GM23248 (cell line): ENCODE data around the gene TBATA. TPM values are rescaled to one million over a fixed set of nuclear protein-coding genes. Genes with fewer than 3 reads are reported as not detected.

ENCODE experiments used
- DNase-seq: peaks from one replicate; pipeline ENCODE4 v3.0.0-alpha.2; 2015
- H2AFZ ChIP-seq: fragments of 200-600 bp; sonication (generic); 2 replicates; pipeline ENCODE4 v1.6.1; 2016; ENCODE audit warnings: antibody characterized with exemption
- H3F3A ChIP-seq: fragments of 200-600 bp; sonication (generic); 2 replicates; pipeline ENCODE4 v1.6.1; 2016; ENCODE audit warnings: mild to moderate bottlenecking, antibody characterized with exemption, mixed run types; ENCODE audit not compliant: insufficient read depth
- H3K27ac ChIP-seq: fragments of 200-600 bp; sonication (generic); 2 replicates; pipeline ENCODE4 v1.5.1; 2016; ENCODE audit warnings: mild to moderate bottlenecking
- H3K27me3 ChIP-seq: fragments of 200-600 bp; sonication (generic); replicated peaks from 2 replicates; pipeline ENCODE4 v1.6.1; 2016; ENCODE audit warnings: mild to moderate bottlenecking; ENCODE audit not compliant: insufficient read depth
- H3K36me3 ChIP-seq: fragments of 200-600 bp; sonication (generic); 2 replicates; pipeline ENCODE4 v1.6.1; 2016; ENCODE audit warnings: low read depth, mild to moderate bottlenecking
- H3K4me1 ChIP-seq: fragments of 200-600 bp; sonication (generic); 2 replicates; pipeline ENCODE4 v1.6.1; 2016; ENCODE audit warnings: mild to moderate bottlenecking; ENCODE audit not compliant: insufficient read depth
- H3K4me2 ChIP-seq: fragments of 200-600 bp; sonication (generic); one replicate; pipeline ENCODE4 v1.6.1; 2016; ENCODE audit warnings: mild to moderate bottlenecking; ENCODE audit not compliant: unreplicated experiment
- H3K4me3 ChIP-seq: fragments of 200-600 bp; sonication (generic); 2 replicates; pipeline ENCODE4 v1.5.1; 2016; ENCODE audit warnings: mild to moderate bottlenecking
- H3K79me2 ChIP-seq: fragments of 200-600 bp; sonication (generic); 2 replicates; pipeline ENCODE4 v1.6.1; 2016; ENCODE audit warnings: mild to moderate bottlenecking; ENCODE audit not compliant: insufficient read depth
- H3K9ac ChIP-seq: fragments of 200-600 bp; sonication (generic); 2 replicates; pipeline ENCODE4 v1.6.1; 2016; ENCODE audit warnings: mild to moderate bottlenecking
- H3K9me2 ChIP-seq: fragments of 200-600 bp; sonication (generic); 2 replicates; pipeline ENCODE4 v1.6.1; 2016; ENCODE audit warnings: mixed run types, mild to moderate bottlenecking, moderate library complexity; ENCODE audit not compliant: insufficient read depth
- H3K9me3 ChIP-seq: fragments of 200-600 bp; sonication (generic); one replicate; pipeline ENCODE4 v1.6.1; 2017; ENCODE audit warnings: low read depth
- H4K20me1 ChIP-seq: fragments of 200-600 bp; sonication (generic); 2 replicates; pipeline ENCODE4 v1.6.0; 2016; ENCODE audit not compliant: insufficient read depth
- EZH2 ChIP-seq: fragments of 200-600 bp; sonication (generic); IDR thresholded peaks from 2 replicates; pipeline ENCODE4 v1.6.1; 2018; ENCODE audit warnings: antibody characterized with exemption, mild to moderate bottlenecking; ENCODE audit not compliant: insufficient read depth, poor library complexity, severe bottlenecking
- EZH2phosphoT487 ChIP-seq: fragments of 200-600 bp; sonication (generic); IDR thresholded peaks from 2 replicates; pipeline ENCODE4 v1.6.1; 2018; ENCODE audit warnings: antibody characterized with exemption, moderate library complexity, mild to moderate bottlenecking, low read depth; ENCODE audit not compliant: insufficient read depth
- WGBS, 2 experiments: methylation state at CpG; one replicate each; pipeline ENCODE4 v1.1.6; 2015 to 2017; ENCODE audit warnings: low lambda C conversion rate in 2 of 2, low coverage in 1 of 2; ENCODE audit errors: missing lambda C conversion rate in 2 of 2; 5-methylcytosine and 5-hydroxymethylcytosine counted together
- in situ Hi-C: fragments of 300-500 bp; cut with MboI; formaldehyde crosslinking; loops from 2 replicates; pipeline ENCODE4 v1.15.0; 2020
- polyA plus RNA-seq: library from polyadenylated mRNA; unstranded; fragments of >200 nt; fragmentation: Nextera tagmentation; extraction: Ambion mirVana; gene quantifications from 2 replicates; pipeline ENCODE4 v1.2.1, GENCODE V29; 2016
- total RNA-seq: library from RNA; depleted of rRNA; stranded (reverse); fragments of >200 nt; shearing (Covaris generic); gene quantifications from 2 replicates; pipeline ENCODE4 v1.2.3, GENCODE V29; 2014

Gene TBATA
- total and polyA plus RNA-seq, 2 experiments from 2014 or later = not detected

GRCh38 chr10:70832852-70833528, 47.8 kb upstream of the TBATA start:
- Histone ChIP-seq H4K20me1 (no peaks in the 10 kb centered on the region), H3K27me3 (no peaks in the 10 kb centered on the region), H3K4me3 (peak overlapping the region; percentile 46), H3K36me3 (no peaks in the 10 kb centered on the region), H3K79me2 (peaks cover 71% of the 10 kb centered on the region), H2AFZ (peak overlapping the region; percentile 10; the same call in 1 of the 2 replicates), H3K9ac (peak overlapping the region; percentile 65), H3K27ac (peak overlapping the region; percentile 91), H3K4me2 (peak overlapping the region; percentile 64), H3K9me2 (no peaks in the 10 kb centered on the region), H3F3A (peaks cover 56% of the 10 kb centered on the region), H3K4me1 (peaks cover 45% of the 10 kb centered on the region), H3K9me3 (no peaks in the 10 kb centered on the region)
- DNase-seq = peak; percentile 95
- in situ Hi-C loops = no loop called here
- WGBS, 2 experiments = 7 to 8% methylated on average over 3 of the region's 3 CpGs
- TF ChIP-seq EZH2 (no peak), EZH2phosphoT487 (0 out of 2 replicates have a peak, but pooled peaks have one; percentile 36)

GRCh38 chr10:70832221-70832620, 47.0 kb upstream of the TBATA start:
- Histone ChIP-seq H3F3A (peaks cover 56% of the 10 kb centered on the region), H3K4me2 (peak overlapping the region; percentile 63), H3K27ac (peak overlapping the region; percentile 91), H3K4me3 (no peak overlapping the region), H3K9me3 (no peaks in the 10 kb centered on the region), H3K4me1 (peaks cover 48% of the 10 kb centered on the region), H3K9me2 (no peaks in the 10 kb centered on the region), H3K27me3 (no peaks in the 10 kb centered on the region), H3K36me3 (no peaks in the 10 kb centered on the region), H3K79me2 (peaks cover 71% of the 10 kb centered on the region), H4K20me1 (no peaks in the 10 kb centered on the region), H2AFZ (no peak overlapping the region), H3K9ac (peak overlapping the region; percentile 60; the same call in 1 of the 2 replicates)
- in situ Hi-C loops = no loop called here
- 93 to 94% methylated on average over 3 of the region's 3 CpGs for WGBS, 2 experiments
- peak; percentile 14 for DNase-seq
- no peak for TF ChIP-seq EZH2
- TF ChIP-seq EZH2phosphoT487 = no peak

GRCh38 chr10:70830164-70830563, 45.0 kb upstream of the TBATA start:
- no peak overlapping the region for H3K4me2 ChIP-seq
- no peaks in the 10 kb centered on the region for H3K9me2 ChIP-seq
- H3K9me3 ChIP-seq = no peaks in the 10 kb centered on the region
- no peak overlapping the region for H3K27ac ChIP-seq
- WGBS, 2 experiments = 45 to 54% methylated on average over 3 of the region's 3 CpGs
- H3K4me1 ChIP-seq = peaks cover 42% of the 10 kb centered on the region
- H2AFZ ChIP-seq = no peak overlapping the region
- in situ Hi-C loops = no loop called here
- H3K27me3 ChIP-seq = no peaks in the 10 kb centered on the region
- no peaks in the 10 kb centered on the region for H3K36me3 ChIP-seq
- TF ChIP-seq EZH2phosphoT487 (no peak), EZH2 (no peak)
- DNase-seq = no peak
- H3K79me2 ChIP-seq = peaks cover 76% of the 10 kb centered on the region
- no peak overlapping the region for H3K9ac ChIP-seq
- H3F3A ChIP-seq = peaks cover 45% of the 10 kb centered on the region
- no peak overlapping the region for H3K4me3 ChIP-seq
- H4K20me1 ChIP-seq = no peaks in the 10 kb centered on the region

- Histone ChIP-seq H3K4me1 (peaks cover 41% of the 10 kb centered on the region), H3K36me3 (no peaks in the 10 kb centered on the region), H3K9me2 (no peaks in the 10 kb centered on the region), H3K4me3 (no peak overlapping the region), H3K9me3 (no peaks in the 10 kb centered on the region), H4K20me1 (no peaks in the 10 kb centered on the region), H3F3A (peaks cover 42% of the 10 kb centered on the region), H2AFZ (no peak overlapping the region), H3K27ac (no peak overlapping the region), H3K9ac (no peak overlapping the region), H3K4me2 (no peak overlapping the region), H3K27me3 (no peaks in the 10 kb centered on the region), H3K79me2 (peaks cover 73% of the 10 kb centered on the region)
- no peak for DNase-seq
- 81 to 85% methylated on average over 5 of the region's 5 CpGs for WGBS, 2 experiments
- TF ChIP-seq EZH2phosphoT487 (no peak), EZH2 (no peak)
- in situ Hi-C loops = no loop called here
Observed at GRCh38 chr10:70829543-70829942, 44.4 kb upstream of the TBATA start.
